ENCODE results near the gene DCLRE1C.

- TF ChIP-seq, protein P1, sequence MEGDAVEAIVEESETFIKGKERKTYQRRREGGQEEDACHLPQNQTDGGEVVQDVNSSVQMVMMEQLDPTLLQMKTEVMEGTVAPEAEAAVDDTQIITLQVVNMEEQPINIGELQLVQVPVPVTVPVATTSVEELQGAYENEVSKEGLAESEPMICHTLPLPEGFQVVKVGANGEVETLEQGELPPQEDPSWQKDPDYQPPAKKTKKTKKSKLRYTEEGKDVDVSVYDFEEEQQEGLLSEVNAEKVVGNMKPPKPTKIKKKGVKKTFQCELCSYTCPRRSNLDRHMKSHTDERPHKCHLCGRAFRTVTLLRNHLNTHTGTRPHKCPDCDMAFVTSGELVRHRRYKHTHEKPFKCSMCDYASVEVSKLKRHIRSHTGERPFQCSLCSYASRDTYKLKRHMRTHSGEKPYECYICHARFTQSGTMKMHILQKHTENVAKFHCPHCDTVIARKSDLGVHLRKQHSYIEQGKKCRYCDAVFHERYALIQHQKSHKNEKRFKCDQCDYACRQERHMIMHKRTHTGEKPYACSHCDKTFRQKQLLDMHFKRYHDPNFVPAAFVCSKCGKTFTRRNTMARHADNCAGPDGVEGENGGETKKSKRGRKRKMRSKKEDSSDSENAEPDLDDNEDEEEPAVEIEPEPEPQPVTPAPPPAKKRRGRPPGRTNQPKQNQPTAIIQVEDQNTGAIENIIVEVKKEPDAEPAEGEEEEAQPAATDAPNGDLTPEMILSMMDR (IDR thresholded peaks at IDR 0.05): no peak
- no peak for TF ChIP-seq POLR2A (IDR thresholded peaks at IDR 0.05)
These were observed 4.6 kb downstream of the DCLRE1C start for GRCh38 chr10:14949291-14949690.

Measured in testis (tissue), 2 donors.